GM18526 (cell line): ENCODE measurements around the gene TBC1D9B.

Experiments
- POLR2A ChIP-seq: IDR thresholded peaks from 3 replicates; pipeline ENCODE4 v1.6.1; 2011; ENCODE audit not compliant: insufficient read length; ENCODE audit errors: extremely low read depth

The TBC1D9B gene

DNA sequence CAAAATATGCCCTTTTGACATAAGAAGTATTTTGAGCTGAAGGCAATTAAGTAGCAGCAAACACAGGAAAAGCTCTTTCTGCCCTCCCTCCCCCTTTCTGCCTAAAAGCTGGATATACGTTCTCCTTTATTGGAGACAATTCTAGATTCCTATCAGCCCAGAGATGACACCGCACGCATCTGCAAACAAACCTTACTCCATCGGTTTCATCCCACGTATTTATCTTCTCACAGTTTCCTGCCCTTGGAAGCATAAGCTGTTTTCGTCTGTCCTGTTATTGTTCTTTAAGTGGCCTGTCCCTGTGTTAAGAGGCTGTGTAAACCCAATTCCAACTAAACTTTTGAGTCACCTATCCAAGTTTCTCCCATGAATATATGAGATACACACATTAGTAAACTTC lies 11.8 kb downstream of the TBC1D9B start:
- no peak for TF ChIP-seq POLR2A

DNA sequence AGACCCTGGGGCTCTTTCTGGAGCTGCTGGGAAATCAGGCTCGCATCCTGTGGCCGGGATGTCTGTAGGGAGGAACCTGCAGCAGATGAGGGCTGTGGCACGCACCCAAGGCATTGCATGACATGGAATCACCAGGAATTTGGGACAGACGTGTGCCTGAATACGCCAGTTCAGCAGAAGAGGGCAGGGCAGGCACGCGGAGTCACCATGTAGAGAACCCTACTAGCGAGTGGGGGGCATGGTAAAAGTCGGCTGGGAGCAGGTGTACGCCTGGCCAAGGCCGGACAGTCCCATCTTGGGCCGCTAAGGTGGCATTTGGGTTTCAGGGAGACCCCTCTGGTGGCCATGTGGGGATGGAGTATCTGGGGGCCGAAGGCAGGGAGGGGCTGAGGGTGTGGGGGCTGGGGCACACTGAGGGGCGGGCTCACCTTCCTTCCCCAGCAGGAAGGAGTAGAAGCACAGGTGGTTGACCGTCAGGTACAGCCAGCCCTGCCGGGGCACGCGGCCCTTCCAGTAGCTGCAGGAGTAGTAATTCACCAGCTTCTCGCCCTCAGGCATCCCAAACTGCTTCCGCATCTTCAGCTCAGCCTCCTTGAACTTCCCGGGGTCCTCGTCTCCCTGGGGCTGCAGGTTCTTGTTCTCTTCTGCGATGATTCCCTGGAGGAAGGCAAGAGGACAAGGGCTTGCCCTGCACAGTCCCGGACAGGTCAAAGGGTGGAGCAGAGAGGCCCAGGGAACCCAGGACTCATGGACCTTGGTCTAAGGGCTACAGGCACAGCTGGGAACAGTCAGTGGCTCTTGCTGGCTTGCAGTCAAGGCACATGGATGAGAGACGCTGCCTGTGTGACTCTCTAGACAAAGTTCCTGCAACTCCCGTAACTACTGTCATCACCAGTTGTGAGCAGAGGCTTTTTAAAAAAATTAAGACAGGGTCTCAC lies 13.5 kb downstream of the TBC1D9B start:
- no peak for TF ChIP-seq POLR2A

DNA sequence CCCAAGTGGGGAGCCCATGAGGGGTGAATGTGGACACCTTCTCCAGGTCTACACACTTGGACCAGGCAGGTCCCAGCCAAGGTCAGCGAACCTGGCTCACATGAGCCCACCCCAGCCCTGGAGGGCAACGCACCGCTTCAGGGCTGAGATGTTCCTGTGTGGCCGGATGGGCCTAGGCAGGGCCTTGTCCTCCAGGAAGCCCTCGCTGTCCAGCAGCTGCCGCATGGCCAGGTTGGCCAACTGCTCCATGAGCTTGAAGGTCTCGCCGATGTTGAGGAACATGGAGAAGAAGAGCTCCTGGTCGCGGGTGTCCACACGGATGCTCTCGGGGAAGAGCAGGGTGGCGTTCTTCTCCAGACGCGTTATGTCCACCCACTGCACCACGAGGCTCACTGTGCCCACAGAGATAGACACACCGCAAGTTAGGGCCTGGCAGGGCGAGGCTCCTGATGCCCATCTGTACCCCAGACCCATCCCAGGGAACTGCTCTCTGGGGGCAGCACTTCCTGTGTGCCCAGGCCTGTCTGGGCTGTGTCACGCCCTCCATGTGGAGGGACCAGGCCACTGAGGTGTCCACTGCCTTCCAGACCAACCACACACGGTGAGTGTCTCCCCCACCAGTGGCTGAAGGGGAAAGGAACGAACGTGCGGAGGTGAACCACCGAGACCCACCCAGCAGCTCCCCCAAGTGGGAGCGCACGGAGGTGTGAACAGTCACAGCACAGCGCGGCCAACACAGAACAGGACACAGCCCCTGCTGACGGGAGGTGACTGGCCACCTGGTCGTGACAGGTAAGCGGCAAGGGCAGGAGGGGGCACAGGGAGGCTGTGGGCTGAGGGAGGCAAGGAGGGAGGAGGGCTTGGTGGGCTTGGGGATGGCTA lies 14.4 kb downstream of the TBC1D9B start:
- TF ChIP-seq POLR2A: no peak

DNA sequence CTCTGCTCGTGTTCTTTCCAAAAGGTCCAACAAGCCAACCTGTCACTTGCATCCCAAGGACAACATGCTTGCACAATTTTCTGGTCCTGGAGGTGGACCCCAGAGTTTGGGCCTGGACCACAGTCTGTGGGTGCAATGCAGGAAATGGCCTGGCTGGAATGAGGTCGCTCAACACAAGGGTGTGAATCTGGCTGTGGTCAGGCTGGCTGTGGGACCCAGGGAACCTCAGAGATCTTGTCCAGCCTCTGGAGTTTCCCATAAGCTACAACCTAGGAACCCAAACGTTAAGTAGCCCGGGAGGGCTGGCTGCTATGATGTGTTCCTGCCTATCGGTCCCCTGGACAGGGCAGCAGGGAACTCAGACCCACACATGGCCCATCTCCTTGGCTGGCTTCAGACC lies 15.4 kb downstream of the TBC1D9B start:
- TF ChIP-seq POLR2A: no peak

DNA sequence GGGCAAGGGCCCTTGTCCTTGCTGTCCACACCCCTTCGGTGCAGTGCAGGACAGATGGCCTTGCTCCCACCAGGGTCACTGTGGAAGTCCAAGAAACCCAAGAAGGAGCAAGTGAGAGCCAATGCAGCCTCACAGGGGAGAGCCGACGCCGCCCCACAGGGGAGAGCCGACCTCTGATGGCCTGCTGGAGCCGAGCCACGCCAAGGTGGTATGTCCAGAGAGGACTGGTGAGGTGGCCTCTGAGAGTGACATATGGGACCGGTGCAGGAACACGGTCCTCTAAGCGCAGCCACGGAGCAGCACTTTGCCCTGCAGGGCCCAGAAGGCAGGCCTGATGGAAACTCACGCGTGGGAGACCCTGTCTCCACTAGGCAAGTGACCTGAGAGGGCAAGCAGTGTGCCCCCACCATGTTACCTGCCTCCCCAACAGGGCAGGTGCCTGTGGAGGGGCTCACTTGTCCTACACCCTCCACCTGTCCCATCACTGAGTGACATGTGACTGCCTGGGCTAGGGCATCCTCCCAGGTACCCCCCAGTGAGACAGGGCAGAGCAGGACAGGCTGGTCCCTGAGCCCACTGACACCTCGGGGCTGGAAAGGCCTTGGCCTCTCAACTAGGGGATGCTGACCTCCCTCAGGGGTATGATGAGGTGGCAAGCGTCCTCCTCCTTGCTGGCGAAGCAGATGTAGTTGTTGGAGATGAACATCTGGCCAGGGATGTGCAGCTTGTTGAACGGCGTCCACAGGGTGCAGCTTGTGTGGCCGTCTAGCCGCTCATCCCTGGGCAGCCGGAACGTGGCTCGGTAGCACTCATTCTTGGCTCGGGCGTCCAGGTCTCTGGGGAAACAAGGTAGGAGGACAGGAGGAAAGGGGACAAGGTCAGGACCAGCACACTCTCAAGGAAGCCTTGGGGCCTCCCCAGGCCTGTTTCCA lies 16.7 kb downstream of the TBC1D9B start:
- TF ChIP-seq POLR2A: no peak

DNA sequence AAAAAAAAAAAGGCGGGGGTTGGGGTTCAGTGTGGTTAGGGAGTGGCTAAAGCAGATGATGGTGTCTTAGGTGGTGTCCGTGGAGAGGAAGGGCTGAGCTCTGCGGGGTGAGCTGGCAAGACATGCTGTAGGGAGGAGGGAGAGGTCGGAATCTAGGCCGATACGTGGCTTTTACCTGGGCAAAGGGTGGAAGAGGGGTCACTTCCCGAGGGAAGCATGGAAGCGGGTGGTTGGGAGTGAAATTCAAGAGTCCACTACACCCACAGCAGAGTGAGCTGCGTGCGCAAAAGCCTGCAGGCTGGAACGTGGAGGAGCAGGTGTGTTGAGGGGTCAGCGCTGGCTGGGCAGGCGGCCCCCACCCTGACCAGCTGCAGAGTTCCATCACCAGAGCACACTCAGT lies 17.8 kb downstream of the TBC1D9B start:
- TF ChIP-seq POLR2A: no peak

DNA sequence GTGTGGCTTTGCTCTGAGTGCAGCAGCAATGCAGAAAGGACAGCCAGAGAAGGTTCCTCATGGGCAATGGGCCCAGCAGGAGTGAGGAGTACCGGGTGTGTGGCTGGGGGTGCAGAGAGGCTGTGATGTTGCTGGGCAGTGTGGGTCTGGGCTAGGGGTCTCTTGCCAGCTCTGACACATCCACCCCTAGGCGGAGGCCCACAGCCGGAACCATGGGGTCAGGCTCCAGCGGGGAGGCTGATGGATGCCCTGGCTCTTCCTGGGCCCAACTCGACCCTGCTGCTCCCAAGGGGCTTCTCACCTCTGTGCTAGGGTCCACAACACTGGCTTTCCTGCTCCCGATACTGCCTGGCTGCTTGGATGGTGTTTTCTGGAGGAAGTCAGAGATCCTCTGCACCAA lies 19.9 kb downstream of the TBC1D9B start:
- TF ChIP-seq POLR2A: no peak

DNA sequence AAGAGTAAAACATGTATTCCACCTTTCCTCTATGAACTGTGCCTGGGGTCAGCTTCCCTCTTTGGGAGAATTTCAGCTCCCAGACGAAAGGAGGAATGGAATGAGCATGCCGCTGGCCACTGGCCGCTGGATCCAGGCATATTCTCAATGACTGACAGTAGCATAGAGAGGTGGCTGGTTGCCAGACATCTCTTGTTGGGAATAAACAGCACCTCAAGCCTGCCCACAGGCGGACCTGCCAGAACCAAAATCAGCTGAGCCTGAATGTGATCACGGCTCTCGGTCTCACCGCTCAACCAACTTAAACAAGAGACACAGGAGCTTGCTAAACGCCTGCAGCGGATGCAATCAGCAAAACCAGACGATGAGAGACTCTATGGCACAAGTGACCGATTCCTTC lies 20.6 kb downstream of the TBC1D9B start:
- TF ChIP-seq POLR2A: no peak

DNA sequence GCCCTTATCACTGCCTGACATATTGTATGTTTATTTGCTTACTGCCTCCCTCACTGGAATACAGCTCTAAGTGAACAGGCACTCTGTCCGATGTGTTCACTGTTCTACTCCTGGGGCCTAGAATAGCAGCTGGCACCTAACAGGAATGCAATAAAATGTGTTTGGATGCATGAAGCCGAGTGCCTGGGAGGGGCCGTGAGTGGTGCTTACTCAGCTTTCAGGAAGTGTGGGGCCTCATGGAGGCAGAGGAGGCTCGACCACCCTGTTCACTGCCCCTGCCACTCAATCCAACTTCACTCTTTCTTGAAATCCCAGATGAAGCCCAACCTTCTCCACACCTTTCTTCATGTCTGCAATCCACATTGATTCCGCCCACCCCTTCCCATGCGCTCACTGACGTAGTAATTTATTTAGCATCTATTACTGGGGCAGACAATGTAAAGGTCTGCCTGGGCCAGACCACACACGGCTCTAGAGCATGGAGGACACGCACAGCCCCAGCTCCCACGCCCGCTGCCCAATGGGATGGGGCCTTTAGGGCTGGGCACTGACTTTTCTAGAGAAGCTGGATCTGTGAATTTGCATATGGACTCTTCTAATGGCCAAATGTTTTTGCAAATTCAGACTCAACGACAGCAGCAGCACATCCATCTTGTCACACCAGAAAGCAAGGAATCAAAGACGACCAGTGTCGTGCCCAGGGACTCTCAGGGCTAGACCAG lies 21.3 kb downstream of the TBC1D9B start:
- TF ChIP-seq POLR2A: no peak

DNA sequence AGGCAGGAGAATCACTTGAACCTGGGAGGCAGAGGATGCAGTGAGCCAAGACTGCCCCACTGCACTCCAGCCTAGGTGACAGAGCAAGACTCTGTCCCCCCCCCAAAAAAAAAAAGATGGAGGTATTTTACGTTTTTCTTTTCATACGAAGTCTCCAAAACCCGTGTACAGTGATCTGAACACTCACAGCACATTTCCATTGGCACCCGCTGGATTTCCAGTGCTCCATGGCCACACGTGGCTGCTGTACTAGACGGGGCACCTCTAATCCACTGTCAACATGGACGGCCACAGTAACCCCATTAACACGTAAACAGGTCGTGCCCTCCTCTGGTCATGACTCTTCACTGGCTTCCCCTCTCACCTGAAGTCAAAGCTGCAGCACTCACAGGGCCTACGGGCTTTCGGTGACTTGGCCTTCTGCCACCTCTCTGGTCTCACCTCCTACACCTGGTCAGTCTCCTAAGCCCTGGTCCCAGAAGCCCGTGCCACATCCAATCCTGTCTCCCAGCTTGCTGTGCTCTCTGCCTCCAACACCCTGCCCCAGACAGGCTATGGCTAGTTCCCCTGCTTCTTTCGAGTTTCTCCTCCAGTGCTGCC lies 22.1 kb downstream of the TBC1D9B start:
- TF ChIP-seq POLR2A: no peak

DNA sequence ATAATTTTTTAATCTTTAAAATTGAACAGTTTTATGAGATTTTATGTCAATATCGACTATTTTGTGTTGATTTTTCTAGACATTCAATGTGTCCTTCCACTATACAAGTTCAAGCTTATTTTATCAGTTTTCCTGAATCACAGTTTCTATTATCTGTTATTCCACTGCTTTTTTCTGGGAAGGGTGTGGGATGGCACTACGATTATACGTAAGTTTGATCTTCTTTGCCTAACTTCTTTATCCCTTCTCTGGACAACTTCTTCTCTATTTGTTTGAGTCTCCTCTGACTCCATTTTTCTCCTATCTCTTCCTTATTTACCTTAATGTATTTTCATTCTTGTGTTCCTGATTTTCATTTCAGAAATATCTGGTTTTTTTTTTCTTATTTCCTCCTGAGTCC lies 24.5 kb downstream of the TBC1D9B start:
- no peak for TF ChIP-seq POLR2A

DNA sequence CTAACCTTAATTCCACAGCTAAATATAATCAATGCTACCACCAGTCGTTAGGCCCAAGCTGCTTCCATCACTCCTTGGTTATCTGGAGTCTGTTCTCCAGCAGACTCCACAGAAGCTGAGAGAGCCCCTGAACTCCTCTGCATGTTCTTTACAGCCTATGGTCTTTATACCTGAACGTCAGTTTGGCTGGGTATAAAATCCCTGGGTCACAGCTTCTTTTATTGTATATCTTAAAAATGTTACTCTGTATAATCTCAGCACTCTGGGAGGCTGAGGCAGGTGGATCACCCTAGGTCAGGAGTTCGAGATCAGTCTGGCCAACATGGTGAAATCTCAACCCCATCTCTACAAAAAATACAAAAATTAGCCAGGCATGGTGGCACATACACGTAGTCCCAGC lies 25.4 kb downstream of the TBC1D9B start:
- TF ChIP-seq POLR2A: no peak

DNA sequence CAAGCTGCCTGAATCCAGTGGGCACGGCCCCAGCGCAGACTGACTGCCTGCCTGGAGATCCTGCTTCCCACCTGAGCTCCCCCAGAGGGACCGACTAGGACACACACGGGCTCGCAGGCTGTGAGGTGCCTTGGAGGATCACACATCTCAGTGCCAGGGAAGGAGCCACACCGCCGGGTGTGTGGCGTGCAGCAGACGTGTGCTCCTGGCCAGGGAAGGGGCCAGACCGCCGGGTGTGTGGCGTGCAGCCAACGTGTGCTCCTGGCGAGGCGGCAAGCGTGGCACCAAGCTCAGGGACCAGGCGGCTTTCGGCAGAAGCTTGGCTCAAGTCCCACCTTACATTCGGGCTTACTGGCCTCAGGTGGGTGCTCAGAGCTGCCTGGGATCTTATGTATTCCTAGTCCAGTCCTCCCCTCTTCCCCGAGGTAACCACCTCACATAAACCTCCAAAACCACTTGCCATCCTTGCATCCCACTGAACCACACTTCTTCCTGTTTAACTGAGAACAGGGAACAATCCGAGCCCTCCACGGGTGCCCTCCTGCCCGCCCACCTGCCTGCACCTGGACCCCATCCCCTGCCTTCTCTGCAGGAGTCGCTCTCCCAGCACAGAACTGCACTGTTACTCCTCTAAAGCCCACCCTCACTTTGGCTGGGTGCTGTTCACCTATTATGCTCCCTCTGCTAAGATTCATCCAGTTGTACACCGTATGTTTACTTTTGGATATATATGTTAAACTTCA lies 26.7 kb downstream of the TBC1D9B start:
- TF ChIP-seq POLR2A: no peak
